CD4-positive, CD25-positive, alpha-beta regulatory T cell (primary cell): ENCODE results near the gene SLC47A1. TPM values are rescaled to one million over a fixed set of nuclear protein-coding genes. Genes with fewer than 3 reads are reported as not detected.

Experiments used
- ATAC-seq, 2 donors: fragments of 150-1000 bp; cut with Tn5 transposase; one replicate each; pipeline ENCODE4 v1.10.0; 2021; ENCODE audit warnings: low read depth in 2 of 2, moderate number of reproducible peaks in 2 of 2, moderate library complexity in 1 of 2
- DNase-seq, 3 donors: peaks; one replicate each; pipeline versions ENCODE4 v3.0.0 to v3.0.0-alpha.2; 2012 to 2022; ENCODE audit warnings: mixed read lengths in 1 of 3
- H3K27ac ChIP-seq: one replicate; pipeline ENCODE4 v1.7.0; 2013; ENCODE audit warnings: mild to moderate bottlenecking, low read length; ENCODE audit not compliant: insufficient read depth, poor library complexity, severe bottlenecking
- H3K27me3 ChIP-seq: one replicate; pipeline ENCODE4 v1.7.0; 2013; ENCODE audit warnings: low read length; ENCODE audit not compliant: control insufficient read depth, insufficient read depth
- H3K36me3 ChIP-seq: one replicate; pipeline ENCODE4 v1.7.0; 2013; ENCODE audit warnings: mild to moderate bottlenecking, low read length, moderate library complexity; ENCODE audit not compliant: control insufficient read depth, insufficient read depth
- H3K4me1 ChIP-seq: 2 replicates; pipeline ENCODE4 v1.7.0; 2013; ENCODE audit warnings: mild to moderate bottlenecking, low read length; ENCODE audit not compliant: insufficient read depth, control insufficient read depth, poor library complexity, severe bottlenecking
- H3K4me3 ChIP-seq: one replicate; pipeline ENCODE4 v1.7.0; 2013; ENCODE audit warnings: low read depth, mild to moderate bottlenecking, low read length, moderate library complexity
- H3K9me3 ChIP-seq, 2 experiments: 1 replicate in 1 of 2; 2 replicates in 1 of 2; pipeline ENCODE4 v1.7.0; 2013; ENCODE audit warnings: low read length in 2 of 2, mild to moderate bottlenecking in 1 of 2, moderate library complexity in 1 of 2; ENCODE audit not compliant: control insufficient read depth in 2 of 2
- H3K27ac Mint-ChIP-seq, 3 donors: one replicate each; pipeline ENCODE4 v1.8.0; 2020 to 2022; ENCODE audit warnings: mild to moderate bottlenecking in 3 of 3, mixed read lengths in 3 of 3, moderate library complexity in 2 of 3
- H3K27me3 Mint-ChIP-seq: one replicate; pipeline ENCODE4 v1.8.0; 2022; ENCODE audit warnings: mild to moderate bottlenecking, mixed read lengths
- H3K36me3 Mint-ChIP-seq: one replicate; pipeline ENCODE4 v1.8.0; 2020; ENCODE audit warnings: mixed read lengths
- H3K4me1 Mint-ChIP-seq, 4 donors: one replicate each; pipeline ENCODE4 v1.8.0; 2020 to 2022; ENCODE audit warnings: mixed read lengths in 4 of 4, mild to moderate bottlenecking in 1 of 4
- H3K4me3 Mint-ChIP-seq, 4 donors: one replicate each; pipeline ENCODE4 v1.8.0; 2020 to 2022; ENCODE audit warnings: mild to moderate bottlenecking in 4 of 4, mixed read lengths in 4 of 4, moderate library complexity in 3 of 4
- H3K9me3 Mint-ChIP-seq, 7 donors: one replicate each; pipeline ENCODE4 v1.8.0; 2020 to 2022; ENCODE audit warnings: mixed read lengths in 7 of 7, mild to moderate bottlenecking in 3 of 7, moderate library complexity in 2 of 7
- polyA plus RNA-seq, 4 donors: library from polyadenylated mRNA; unstranded; fragments of 300-500 nt; fragmentation: Illumina TruSeq; gene quantifications; one replicate each; pipeline ENCODE4 v1.2.3, GENCODE V29; 2021
- total RNA-seq: library from RNA; stranded (reverse); gene quantifications from one replicate; pipeline ENCODE4 v1.2.3, GENCODE V29; 2022

Gene SLC47A1
- total and polyA plus RNA-seq, 5 donors from 2014 or later, result 1.0 TPM; not detected in 4

- peaks cover 5 to 44% (median 18%) of the 10 kb centered on the region in 7 donors for H3K9me3 Mint-ChIP-seq
- Histone ChIP-seq H3K4me3 (no peak overlapping the region), H3K27ac (no peak overlapping the region), H3K4me1 (no peaks in the 10 kb centered on the region), H3K27me3 (peaks cover 5% of the 10 kb centered on the region), H3K9me3 (peaks cover 38% of the 10 kb centered on the region in 2 experiments), H3K36me3 (no peaks in the 10 kb centered on the region)
- DNase-seq, result no peak
- H3K27me3 Mint-ChIP-seq, result peaks cover 25% of the 10 kb centered on the region
- no peak overlapping the region for H3K4me3 Mint-ChIP-seq
- H3K27ac Mint-ChIP-seq, result peak overlapping the region in 1 of 3 donors; percentile 51
- peaks cover 14% of the 10 kb centered on the region for H3K36me3 Mint-ChIP-seq
- no peak for ATAC-seq
- no peaks in the 10 kb centered on the region for H3K4me1 Mint-ChIP-seq
Observed at GRCh38 chr17:19619705-19620325, 86.2 kb downstream of the SLC47A1 start.

- DNase-seq, result no peak
Observed at GRCh38 chr17:19621697-19622096, 88.0 kb downstream of the SLC47A1 start.

GRCh38 chr17:19626079-19626478 is 92.4 kb downstream of the SLC47A1 start:
- DNase-seq (no peak), ATAC-seq (no peak)
- Mint-ChIP-seq H3K4me3 (no peak overlapping the region), H3K36me3 (peaks cover 3% of the 10 kb centered on the region), H3K4me1 (peaks cover 0 to 4% (median 0%) of the 10 kb centered on the region in 4 donors), H3K9me3 (peaks cover 0 to 10% (median 4%) of the 10 kb centered on the region in 7 donors), H3K27me3 (peaks cover 29% of the 10 kb centered on the region), H3K27ac (no peak overlapping the region)
- H3K27me3 ChIP-seq, result peaks cover 3% of the 10 kb centered on the region
- no peaks in the 10 kb centered on the region for H3K4me1 ChIP-seq
- H3K9me3 ChIP-seq, result peaks cover 4 to 7% of the 10 kb centered on the region in 2 experiments
- no peak overlapping the region for H3K27ac ChIP-seq
- H3K4me3 ChIP-seq, result no peak overlapping the region
- no peaks in the 10 kb centered on the region for H3K36me3 ChIP-seq

More at GRCh38 chr17:19621697-19622096, 88.0 kb downstream of the SLC47A1 start:
- Histone ChIP-seq H3K36me3 (no peaks in the 10 kb centered on the region), H3K9me3 (peaks cover 38% of the 10 kb centered on the region in 2 experiments), H3K4me1 (no peaks in the 10 kb centered on the region), H3K27me3 (peaks cover 3% of the 10 kb centered on the region), H3K27ac (no peak overlapping the region), H3K4me3 (no peak overlapping the region)
- Mint-ChIP-seq H3K36me3 (peaks cover 14% of the 10 kb centered on the region), H3K4me1 (no peaks in the 10 kb centered on the region), H3K4me3 (no peak overlapping the region), H3K27me3 (peaks cover 33% of the 10 kb centered on the region), H3K27ac (no peak overlapping the region), H3K9me3 (peaks cover 5 to 43% (median 18%) of the 10 kb centered on the region in 7 donors)
- no peak for ATAC-seq

Other genes with a start within 250 kb of the SLC47A1 start
- 2.1 TPM for gene B9D1, start 171.1 kb upstream of the SLC47A1 start, total RNA-seq
- 1 to 10 TPM; 1.2 to 2.0 (median 1.5) TPM for gene B9D1, start 171.1 kb upstream of the SLC47A1 start, polyA plus RNA-seq
- gene MAPK7, start 155.4 kb upstream of the SLC47A1 start, total RNA-seq, result 26.0 TPM
- 1 to 10 TPM; 3.4 to 6.7 (median 4.8) TPM for gene MAPK7, start 155.4 kb upstream of the SLC47A1 start, polyA plus RNA-seq
- gene MFAP4, start 146.7 kb upstream of the SLC47A1 start, total RNA-seq, result not detected
- gene MFAP4, start 146.7 kb upstream of the SLC47A1 start, polyA plus RNA-seq, result not detected
- 0.39 TPM for gene RNF112, start 122.6 kb upstream of the SLC47A1 start, total RNA-seq
- gene RNF112, start 122.6 kb upstream of the SLC47A1 start, polyA plus RNA-seq, result not detected
- gene ALDH3A2, start 114.9 kb downstream of the SLC47A1 start, total RNA-seq, result 34.7 TPM
- gene ALDH3A2, start 114.9 kb downstream of the SLC47A1 start, polyA plus RNA-seq, result 10 to 100 TPM; 31.7 to 45.9 (median 40.0) TPM
- gene SLC47A2, start 182.7 kb downstream of the SLC47A1 start, total RNA-seq, result not detected
- gene SLC47A2, start 182.7 kb downstream of the SLC47A1 start, polyA plus RNA-seq, result not detected
- not detected for gene ALDH3A1, start 214.4 kb downstream of the SLC47A1 start, total RNA-seq
- under 1 TPM in 1 of 4 donors, not detected in 3; 0.14 TPM for gene ALDH3A1, start 214.4 kb downstream of the SLC47A1 start, polyA plus RNA-seq